CD4-positive, alpha-beta T cell treated with Interferon alpha-2 for 1 hour (primary cell): ENCODE data around the gene IFI27L1.
"Not testable (repeated sequence)": the region's sequence is repeated elsewhere in the genome, so short reads cannot be mapped to it uniquely, and the experiment has no call there.

Experiments used
- DNase-seq, 2 donors: peaks; one replicate each; pipeline ENCODE4 v3.0.0-alpha.2; 2020 to 2022

IFI27L1 gene

GRCh38 chr14:94048691-94049624 is 32.2 kb upstream of the IFI27L1 start:
- no peak for DNase-seq

- DNase-seq = no peak
These were observed 31.5 kb upstream of the IFI27L1 start for GRCh38 chr14:94049625-94050023.

- no peak for DNase-seq
These were observed 30.8 kb upstream of the IFI27L1 start for GRCh38 chr14:94050231-94050880.

GRCh38 chr14:94051115-94051514 is 30.0 kb upstream of the IFI27L1 start:
- no peak for DNase-seq

- no peak for DNase-seq
These were observed 29.3 kb upstream of the IFI27L1 start for GRCh38 chr14:94051779-94052178.

- DNase-seq = no peak
These were observed 28.9 kb upstream of the IFI27L1 start for GRCh38 chr14:94052199-94052598.

GRCh38 chr14:94052662-94053061 is 28.4 kb upstream of the IFI27L1 start:
- no peak for DNase-seq

- no peak for DNase-seq
These were observed 26.7 kb upstream of the IFI27L1 start for GRCh38 chr14:94054401-94054800.

- DNase-seq = no peak
These were observed 26.2 kb upstream of the IFI27L1 start for GRCh38 chr14:94054936-94055335.

- DNase-seq = peak in 1 of 2 donors; percentile 51
These were observed 24.4 kb upstream of the IFI27L1 start for GRCh38 chr14:94056579-94057308.

GRCh38 chr14:94058128-94058673 is 22.9 kb upstream of the IFI27L1 start:
- no peak for DNase-seq

- DNase-seq = no peak
These were observed 22.4 kb upstream of the IFI27L1 start for GRCh38 chr14:94058674-94059138.

- DNase-seq = no peak
These were observed 21.1 kb upstream of the IFI27L1 start for GRCh38 chr14:94059998-94060397.

- no peak for DNase-seq
These were observed 18.7 kb upstream of the IFI27L1 start for GRCh38 chr14:94062344-94062940.

- DNase-seq = no peak
These were observed 14.9 kb upstream of the IFI27L1 start for GRCh38 chr14:94066089-94066676.

- DNase-seq = not testable (repeated sequence)
These were observed 9.0 kb upstream of the IFI27L1 start for GRCh38 chr14:94072076-94072475.

- no peak for DNase-seq
These were observed 6.6 kb upstream of the IFI27L1 start for GRCh38 chr14:94074534-94074933.

GRCh38 chr14:94075008-94075407 is 6.1 kb upstream of the IFI27L1 start:
- DNase-seq = no peak

- no peak for DNase-seq
These were observed 3.8 kb upstream of the IFI27L1 start for GRCh38 chr14:94077111-94077821.

GRCh38 chr14:94077823-94078222 is 3.3 kb upstream of the IFI27L1 start:
- no peak for DNase-seq

- DNase-seq = peak in 1 of 2 donors; percentile 46
These were observed 1.1 kb upstream of the IFI27L1 start for GRCh38 chr14:94079891-94080620.
